Measurements from ENCODE around the gene CHRNB4.

GRCh38 chr15:78635346-78635745 lies 5.7 kb downstream of the CHRNB4 start:
- no peak for TF ChIP-seq CTCF (conservative IDR thresholded peaks at IDR 0.05)
- TF ChIP-seq EZH2 (IDR thresholded peaks at IDR 0.05; ENCODE audit: low read depth), result no peak
